CD1c-positive myeloid dendritic cell (primary cell): Measurements from ENCODE around the gene AP2M1.
"Not testable (repeated sequence)": the region's sequence is repeated elsewhere in the genome, so short reads cannot be mapped to it uniquely, and the experiment has no call there.

Experiments used
- DNase-seq: peaks from one replicate; pipeline ENCODE4 v3.0.0-alpha.2; 2016; ENCODE audit errors: extremely low spot score

The AP2M1 gene

DNA sequence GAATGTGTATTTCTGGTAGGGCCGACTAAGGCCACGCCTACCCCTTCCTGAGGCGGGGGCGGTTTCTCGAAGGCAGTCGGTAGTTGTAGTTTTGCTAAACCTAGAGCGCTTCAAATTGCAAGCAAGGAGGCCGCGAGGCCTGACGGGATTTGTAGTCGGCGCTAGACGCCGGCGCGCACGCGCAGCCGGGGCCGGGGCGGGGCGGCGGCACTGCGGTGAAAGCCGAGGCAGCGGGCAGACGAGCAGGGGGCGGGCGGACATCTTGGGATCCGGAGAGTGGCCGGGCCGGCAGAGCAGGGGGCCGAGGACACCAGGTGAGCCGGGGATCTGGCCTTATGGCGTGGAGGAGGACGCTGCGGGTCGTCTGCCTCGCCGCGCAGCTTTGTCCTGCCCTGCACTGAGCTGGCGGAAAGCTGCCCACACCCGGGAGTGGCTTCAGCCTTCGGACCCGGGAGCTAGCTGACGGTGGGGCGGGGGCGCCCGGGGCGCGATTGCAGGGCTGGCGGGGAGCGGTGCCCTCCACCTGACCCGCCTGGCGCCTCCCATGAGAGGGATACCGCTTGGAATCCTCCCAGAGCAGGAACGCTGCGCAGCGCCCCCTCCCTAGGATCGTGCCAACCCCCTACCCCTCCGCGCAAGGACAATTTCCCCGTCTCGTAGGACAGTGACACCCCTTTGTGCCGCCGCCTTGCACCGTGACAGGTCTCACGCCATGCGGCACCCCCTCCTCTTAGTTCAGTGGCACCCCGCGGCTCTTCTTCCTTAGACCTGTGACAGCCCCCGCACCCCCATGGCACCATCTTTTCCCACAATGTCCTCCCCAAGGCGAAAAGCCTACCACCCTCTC, at the start of gene AP2M1:
Gene AP2M1, plus strand, starts transcription at position 210 of the 847 bp plus-strand sequence. CDS start 2,139 bp downstream, outside the sequence.
- DNase-seq = peak; percentile 100

DNA sequence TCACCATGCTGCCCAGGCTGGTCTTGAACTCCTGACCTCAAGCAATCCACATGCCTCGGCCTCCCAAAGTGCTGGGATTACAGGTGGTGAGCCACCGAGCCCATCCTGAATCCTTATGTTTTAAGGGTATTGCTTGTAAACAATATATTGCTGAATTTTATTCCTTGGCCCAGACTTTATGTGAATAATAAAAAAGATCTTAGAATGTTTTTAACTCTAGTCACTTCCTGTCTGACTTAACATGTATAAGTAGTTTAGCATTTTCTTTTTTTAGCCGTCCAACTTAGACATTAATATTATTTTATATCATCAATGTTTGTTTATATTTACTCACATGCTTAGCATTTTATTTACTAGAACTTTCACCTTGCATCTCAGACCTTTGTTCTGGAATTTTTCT, 48.6 kb upstream of the AP2M1 start:
- DNase-seq = no peak

DNA sequence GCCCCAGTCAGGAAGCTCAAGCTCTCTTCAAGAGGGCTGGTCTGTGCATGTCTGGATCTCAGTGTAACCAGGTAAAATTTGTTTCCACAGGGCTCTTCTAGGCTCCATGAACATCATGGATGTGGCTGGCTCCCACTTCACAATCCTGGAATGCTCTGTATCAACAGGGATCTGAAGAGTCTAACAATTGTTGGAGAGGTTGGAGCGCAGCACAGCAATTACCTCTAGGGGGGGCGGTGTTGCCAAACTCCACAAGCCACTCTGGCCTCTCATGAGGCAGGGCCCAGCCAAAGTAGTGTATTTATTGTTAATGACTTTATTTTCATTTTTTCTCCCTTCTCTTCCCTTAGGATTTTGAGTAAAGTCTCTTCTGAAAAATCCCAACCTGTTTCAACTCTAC, 45.6 kb upstream of the AP2M1 start:
- DNase-seq = peak; percentile 8

DNA sequence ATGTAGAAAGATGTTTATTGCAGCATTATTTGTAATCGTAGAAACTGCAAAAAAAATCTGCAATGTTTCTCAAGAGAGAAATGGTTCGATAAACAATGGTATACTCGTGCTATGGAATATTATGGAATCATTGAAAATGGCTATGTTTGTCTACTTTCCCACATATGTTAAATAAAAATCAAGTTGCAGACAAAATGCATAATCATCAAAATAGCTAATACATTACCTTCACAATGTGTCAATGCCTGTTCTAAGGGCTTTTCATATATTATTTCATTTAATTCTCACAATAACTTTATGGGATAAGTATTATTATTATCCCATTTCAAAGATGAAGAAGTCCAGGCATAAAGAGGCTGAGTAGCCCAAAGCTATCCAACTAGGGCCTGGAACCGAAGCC, 41.7 kb upstream of the AP2M1 start:
- no peak for DNase-seq

DNA sequence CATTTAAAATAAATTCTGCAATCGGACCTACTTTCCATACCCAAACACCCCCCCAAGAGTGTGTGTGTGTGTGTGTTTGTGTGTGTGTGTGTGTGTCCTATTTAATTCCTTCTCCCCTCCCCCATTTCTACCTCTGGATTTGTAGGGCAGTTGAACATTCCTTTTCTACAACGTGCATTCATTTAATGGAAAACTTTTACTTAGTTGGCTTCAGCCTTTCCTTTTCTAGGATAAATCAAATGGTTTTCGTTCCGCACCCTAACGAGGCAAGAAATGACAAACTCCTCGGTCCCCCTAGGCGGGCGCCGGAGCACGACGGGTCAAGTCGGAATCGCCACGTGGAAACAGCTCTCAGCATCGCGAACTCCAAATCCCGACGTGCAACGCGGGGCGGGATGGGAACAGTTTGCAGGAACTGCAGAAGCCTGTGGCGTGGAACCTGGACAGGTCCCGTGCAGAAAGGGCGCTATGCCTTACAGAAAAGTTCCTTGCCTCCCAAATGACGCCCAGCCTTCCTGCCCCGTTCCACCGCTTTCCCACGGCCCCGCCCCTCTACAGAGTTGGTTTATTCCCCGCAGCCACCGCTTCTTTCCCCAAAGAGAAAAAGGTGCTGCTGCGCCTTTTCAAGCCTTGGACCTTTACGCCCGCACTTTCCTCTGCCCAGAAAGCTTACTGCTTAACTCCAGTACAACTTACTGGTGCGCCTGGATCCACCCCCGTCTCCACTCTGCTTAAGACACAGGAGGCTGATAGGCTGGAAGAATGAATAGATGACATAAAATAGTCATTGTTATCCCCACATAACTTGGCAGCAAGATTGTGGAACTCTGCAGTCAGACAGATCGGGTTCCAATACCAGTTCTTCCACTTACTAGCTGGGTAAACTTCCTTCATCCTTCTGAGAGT, 40.6 kb upstream of the AP2M1 start:
- peak; percentile 83 for DNase-seq

DNA sequence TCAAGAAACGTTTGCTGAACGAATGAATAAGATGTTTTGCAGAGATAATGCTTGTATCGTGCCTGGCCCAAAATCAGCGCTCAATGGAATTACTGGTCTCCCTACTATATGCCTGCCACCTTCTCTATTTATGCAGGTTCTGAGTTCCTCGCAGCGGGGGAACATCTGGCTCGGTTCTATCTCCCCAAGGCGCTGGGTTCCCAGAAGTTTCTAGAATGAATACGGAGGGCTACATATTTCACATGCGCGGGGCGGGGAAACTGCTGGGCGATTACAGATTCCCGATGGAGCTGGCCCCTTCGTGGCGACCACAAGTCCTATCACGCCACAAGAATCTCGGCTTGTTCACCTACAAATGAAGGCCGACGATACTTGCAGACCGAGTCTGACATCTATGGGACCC, 39.9 kb upstream of the AP2M1 start:
- DNase-seq = no peak

DNA sequence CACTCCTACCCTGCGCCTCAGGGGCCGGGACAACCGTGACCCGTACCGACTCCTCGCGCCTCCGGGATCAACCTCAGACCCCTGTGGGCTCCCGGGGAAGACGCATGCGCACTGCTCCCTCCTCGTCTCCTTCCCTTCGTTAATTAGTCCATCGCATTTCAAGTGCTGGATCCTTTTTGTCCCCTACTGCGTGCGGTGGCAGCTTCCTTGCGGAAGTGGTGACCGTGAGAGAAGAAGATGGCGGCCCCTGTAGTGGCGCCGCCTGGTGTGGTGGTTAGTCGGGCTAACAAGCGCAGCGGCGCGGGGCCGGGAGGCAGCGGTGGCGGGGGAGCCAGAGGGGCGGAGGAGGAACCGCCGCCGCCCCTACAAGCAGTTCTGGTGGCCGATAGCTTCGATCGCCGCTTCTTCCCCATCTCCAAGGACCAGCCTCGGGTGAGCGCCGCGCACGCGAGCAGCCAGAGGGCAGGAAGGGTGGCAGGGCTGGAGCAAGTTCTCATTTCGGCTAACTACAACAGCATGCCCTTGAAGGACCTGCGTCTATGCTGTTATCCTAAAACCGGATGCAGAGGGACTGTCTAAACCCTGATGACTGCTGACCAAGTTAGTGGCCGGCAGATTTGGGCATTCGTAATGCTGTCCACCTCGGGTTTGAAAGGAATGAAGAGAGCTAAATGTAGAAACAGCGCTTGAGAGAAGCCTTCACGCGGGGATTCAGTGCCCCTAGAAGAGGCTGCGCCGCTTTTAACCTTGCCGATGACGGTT, 39.3 kb upstream of the AP2M1 start, which contains the start of gene EIF2B5:
Gene EIF2B5, plus strand, starts transcription at position 210 of the 762 bp plus-strand sequence. Its CDS starts 28 bp downstream, at position 238.
- peak; percentile 94 for DNase-seq

DNA sequence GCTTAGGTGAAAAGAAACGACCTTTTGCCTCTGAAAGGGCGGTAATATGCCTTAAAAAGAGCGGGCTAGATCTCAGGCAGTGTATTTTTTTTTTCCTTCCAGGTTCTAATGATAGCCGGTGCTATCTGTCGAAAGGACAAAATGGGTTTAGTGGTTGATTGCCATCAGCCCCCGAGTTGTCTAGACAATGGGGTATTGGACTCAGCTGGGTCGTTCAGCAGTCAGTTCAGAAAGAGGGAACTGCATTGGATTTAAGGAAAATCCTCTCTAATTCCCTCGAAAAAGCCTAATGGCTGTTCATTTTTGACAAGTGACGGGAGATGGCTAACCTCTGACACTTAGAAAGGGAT, 38.8 kb upstream of the AP2M1 start:
- no peak for DNase-seq

DNA sequence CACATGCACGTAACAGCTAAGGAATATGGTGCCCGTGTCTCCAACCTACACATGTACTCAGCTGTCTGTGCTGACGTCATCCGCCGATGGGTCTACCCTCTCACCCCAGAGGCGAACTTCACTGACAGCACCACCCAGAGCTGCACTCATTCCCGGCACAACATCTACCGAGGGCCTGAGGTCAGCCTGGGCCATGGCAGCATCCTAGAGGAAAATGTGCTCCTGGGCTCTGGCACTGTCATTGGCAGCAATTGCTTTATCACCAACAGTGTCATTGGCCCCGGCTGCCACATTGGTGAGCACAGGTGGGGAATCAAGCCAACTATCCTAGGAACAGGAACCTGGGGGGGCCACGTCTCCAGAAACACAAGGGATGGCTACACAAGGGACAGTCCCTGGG, 34.2 kb upstream of the AP2M1 start:
- no peak for DNase-seq

DNA sequence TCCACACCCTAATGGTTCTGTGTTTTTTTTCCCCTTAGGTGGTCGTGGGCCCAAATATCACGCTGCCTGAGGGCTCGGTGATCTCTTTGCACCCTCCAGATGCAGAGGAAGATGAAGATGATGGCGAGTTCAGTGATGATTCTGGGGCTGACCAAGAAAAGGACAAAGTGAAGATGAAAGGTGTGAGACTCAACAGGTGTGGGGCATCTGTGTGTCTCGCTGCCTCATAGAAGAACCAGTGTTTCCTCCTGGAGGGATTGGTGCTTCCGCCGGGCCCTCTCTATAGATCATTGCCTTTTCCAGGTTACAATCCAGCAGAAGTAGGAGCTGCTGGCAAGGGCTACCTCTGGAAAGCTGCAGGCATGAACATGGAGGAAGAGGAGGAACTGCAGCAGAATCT, 32.5 kb upstream of the AP2M1 start:
- DNase-seq = no peak

DNA sequence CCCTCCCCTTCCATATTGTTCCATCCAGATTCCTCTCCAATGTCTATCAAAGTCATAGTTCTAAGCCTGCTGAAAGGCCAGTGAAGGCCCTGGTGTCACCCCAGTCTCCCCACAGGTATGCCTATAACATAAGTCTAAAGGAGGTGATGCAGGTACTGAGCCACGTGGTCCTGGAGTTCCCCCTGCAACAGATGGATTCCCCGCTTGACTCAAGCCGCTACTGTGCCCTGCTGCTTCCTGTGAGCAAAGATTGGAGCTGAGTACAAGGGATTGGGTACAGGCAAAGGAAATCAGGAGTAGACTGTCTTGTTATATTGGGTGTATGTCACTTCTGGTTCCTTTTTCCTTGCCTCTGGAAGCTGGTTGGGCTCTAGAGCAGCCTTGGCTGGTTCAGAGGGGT, 31.3 kb upstream of the AP2M1 start:
- DNase-seq = no peak

DNA sequence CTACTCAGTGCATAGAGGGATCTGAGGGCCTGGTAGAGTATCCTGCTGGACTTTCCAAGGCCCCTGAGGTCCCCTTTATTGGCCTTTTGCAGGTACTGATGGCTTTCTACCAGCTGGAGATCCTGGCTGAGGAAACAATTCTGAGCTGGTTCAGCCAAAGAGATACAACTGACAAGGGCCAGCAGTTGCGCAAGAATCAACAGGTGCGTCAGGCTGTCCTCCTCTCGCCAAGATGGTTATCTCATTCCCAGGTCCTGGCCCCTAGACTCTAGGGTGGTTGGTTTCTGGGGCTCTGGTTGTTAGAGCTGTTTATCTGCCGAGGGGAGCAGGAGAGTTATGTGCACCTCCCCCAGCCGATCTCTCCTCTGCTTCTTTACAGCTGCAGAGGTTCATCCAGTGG, 30.1 kb upstream of the AP2M1 start:
- DNase-seq = no peak

DNA sequence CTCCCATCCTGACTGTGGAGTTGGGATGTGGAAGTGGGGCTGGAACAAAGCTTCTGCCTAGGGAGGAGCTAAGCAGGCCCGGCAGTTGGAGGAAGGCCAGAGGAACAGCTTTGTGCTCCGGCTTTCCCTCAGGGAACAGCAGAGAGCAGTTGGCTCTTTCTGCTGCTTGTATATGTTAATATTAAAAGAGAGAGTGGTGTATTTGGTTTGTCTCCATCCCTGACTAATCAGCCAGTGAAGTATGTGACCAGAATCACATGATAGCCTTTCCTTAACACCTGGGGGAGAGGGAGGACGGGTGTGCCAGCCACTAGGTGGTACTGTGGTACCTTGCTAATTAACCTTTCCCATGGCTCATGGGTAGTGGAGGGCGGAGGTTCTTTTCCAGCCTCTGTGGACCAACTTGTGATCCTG, 29.5 kb upstream of the AP2M1 start:
- peak; percentile 17 for DNase-seq

DNA sequence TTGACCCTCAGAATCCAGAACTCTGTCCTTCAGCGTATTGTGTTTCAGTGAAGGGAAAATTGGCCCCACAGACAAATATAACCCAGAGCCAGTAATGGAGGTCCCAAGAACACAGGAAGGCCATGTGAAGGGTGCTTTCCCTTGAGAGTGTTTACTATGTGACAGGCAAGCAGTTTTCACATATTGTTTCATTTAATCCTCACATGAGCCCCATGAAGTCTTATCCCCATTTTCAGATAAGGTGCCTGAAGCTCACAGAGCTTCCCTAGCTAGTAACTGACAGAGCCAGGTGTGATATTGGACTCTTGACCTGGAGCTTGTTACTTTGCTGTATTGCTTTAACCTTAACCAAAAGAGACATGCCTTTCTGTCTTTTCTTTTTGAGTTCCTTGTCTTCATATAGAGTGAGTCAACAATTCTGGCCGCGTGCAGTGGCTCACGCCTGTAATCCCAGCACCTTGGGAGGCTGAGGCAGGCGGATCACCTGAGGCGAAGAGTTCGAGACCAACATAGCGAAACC, 28.8 kb upstream of the AP2M1 start:
- DNase-seq = no peak

DNA sequence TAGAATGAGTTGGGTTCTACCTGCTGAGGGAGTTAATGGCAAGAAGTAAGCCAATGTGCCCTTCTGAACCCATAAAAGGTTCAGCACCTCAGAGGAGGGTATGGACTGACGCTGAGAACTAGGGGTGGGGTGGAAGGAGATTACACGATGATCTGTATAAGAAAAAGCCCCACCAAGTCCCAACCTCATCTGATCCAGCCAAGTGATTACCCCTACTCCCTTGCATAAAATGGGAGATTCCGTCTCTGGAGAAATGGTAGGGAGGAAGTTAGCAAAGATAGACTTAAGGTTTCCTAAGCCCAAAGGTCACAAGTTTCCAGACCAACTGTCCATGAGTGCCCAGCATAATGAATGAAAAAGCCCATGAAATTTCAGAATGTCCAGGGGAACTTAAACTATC, 26.6 kb upstream of the AP2M1 start:
- DNase-seq = peak; percentile 10

DNA sequence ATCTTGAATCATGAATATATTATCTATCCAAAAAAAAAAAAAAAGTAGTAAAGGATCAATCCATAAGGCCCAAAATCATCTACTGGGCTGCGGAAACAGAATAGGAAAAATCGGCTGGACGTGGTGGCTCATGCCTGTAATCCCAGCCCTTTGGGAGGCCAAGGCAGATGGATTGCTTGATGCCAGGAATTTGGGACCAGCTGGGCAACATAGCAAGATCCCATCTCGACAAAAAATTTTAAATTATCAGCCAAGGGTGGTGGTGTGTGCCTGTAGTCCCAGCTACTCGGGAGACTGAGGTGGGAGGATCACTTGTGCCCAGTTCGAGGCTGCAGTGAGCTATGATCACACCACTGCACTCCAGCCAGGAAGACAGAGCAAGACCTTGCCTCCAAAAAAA, 25.5 kb upstream of the AP2M1 start:
- no peak for DNase-seq

DNA sequence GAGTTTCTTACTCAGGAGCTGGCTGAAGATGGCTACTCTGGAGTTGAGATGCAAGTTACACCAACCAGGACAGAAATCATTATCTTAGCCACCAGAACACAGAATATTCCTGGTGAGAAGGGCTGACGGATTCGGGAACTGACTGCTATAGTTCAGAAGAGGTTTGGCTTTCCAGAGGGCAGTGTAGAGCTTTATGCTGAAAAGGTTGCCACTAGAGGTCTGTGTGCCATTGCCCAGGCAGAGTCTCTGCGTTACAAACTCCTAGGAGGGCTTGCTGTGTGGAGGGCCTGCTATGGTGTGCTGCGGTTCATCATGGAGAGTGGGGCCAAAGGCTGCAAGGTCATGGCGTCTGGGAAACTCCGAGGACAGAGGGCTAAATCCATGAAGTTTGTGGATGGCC, 24.9 kb upstream of the AP2M1 start:
- DNase-seq = not testable (repeated sequence)

DNA sequence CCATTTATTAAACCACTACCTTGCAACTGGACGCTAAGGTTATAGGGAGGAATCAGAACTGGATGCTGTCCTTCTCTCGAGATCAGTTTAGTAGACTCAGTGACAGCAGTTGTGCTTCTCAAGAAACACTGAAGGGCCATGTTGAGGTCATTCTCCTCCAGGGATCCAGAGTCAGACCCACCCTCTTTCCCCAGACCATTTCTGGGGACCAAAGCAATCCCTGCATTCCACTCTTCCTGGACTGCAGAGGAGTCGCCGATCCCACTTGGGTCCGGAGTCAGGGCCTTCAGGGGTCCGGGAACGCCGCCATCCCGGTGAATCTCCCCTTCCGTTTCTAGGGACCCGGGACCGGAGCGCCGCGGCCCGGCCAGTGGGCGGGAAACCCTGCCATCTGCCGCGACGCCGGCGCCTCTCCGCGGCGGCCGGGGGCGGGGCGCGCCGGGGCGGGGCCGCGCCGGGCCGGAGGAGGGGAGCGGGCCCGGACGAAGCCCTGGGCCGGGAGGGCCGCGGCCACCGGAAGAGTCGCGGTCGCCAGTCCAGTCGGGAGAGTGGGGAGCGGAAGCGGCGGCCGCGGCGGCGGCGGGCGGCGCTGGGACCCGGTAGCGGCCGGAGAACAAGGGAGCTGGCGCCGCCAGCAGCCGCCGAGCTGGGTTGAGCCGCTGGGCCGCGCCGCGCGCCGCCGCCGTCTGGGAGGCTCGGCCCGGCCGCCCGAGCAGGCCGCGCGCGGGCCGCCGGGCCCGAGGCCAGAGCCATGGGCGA, 19.6 kb upstream of the AP2M1 start, which contains the start of gene DVL3:
Gene DVL3, plus strand, starts transcription at position 493 of the 759 bp plus-strand sequence. Its CDS starts 259 bp downstream, at position 752.
- DNase-seq = peak; percentile 76

DNA sequence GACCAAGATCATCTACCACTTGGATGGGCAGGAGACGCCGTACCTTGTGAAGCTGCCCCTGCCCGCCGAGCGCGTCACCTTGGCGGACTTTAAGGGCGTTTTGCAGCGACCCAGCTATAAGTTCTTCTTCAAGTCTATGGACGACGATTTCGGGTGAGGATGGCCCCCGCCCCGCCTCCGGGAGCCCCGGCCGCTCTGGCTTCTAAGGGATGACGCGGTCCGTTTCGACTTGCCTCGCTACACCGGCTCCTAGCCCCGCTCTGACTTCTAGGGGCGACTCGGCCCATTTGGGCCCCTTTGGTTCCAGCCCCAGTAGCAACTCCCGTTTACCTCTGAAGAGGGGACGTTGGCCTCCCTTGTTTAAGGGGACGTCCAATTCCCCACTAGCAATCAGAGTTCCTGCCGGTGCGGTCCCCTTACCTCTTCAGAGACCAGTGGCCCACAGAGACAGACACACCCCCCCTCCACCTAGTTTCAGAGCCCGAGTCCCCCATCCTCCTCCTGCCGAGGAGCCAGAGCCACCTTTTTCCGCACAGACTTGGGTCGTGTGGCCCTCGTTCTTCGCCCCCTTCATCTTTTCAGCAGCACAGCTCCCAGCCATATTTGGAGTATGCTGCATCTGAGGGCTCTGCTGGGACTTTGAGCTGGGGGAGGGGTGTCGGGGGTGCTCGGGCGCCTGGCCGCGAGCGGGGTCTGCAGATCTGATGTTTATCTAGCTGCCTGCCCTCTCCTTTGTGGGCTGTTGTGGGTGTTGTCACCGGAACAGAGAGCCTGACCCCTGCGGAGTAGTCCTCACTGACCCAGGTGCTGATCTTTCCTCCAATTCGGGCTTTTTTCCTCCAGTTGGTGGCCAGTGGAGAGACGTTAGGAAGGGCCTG, 18.8 kb upstream of the AP2M1 start:
- DNase-seq = peak; percentile 33

DNA sequence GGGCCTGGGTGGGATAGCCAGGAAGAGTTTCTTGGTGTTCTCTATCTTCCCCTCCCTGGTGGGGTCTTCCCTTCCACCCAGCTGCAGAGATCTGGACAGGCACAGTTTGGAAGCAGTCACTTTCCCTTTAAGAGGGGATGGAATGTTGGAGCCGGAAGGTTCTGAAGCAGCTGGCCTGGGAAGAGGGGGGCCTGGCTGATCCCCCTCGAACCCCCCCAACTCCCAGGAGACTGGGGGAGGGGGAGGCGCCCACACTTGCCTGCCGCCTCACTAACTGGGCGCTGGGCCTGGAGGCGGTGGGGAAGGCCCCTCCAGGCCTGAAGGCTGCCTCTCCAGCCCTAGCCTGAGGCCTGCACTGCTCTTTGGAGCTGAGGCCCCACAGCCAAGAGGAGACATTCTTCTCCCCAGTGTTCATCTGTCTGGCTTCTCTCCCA, 18.1 kb upstream of the AP2M1 start:
- no peak for DNase-seq
